H1 (cell line): ENCODE measurements around the gene FRMD3. TPM values are rescaled to one million over a fixed set of nuclear protein-coding genes. Genes with fewer than 3 reads are reported as not detected.

ENCODE experiments used
- CTCF ChIA-PET: fragments of 300-600 bp; sonication (Branson Sonifier 250); formaldehyde crosslinking; loops from one replicate; lab custom pipeline; 2021; ENCODE audit not compliant: partially characterized antibody; lab: Charles Lee
- POLR2A ChIA-PET: fragments of 300-600 bp; sonication (Branson Sonifier 250); formaldehyde crosslinking; loops from one replicate; lab custom pipeline; 2021; ENCODE audit warnings: inconsistent platforms; ENCODE audit not compliant: partially characterized antibody; lab: Charles Lee
- DNase-seq, 2 experiments: peaks; one replicate each; pipeline versions ENCODE4 v3.0.0 to v3.0.0-alpha.2; 2010 to 2022; ENCODE audit warnings: low spot score in 2 of 2, low read depth in 1 of 2, mixed read lengths in 1 of 2
- FAIRE-seq: peaks from 2 replicates; lab custom pipeline; 2011; peaks lifted over from hg19 to GRCh38; lab: Jason Lieb, UNC
- H2AFZ ChIP-seq: 2 replicates; pipeline ENCODE4 v1.8.1; 2012; ENCODE audit warnings: low read length, inconsistent platforms
- H2AK5ac ChIP-seq: 2 replicates; pipeline ENCODE4 v1.6.1; 2013; ENCODE audit warnings: low read depth, low read length
- H2BK120ac ChIP-seq: replicated peaks from 2 replicates; pipeline ENCODE3; 2013; ENCODE audit warnings: low read depth, low read length, inconsistent platforms
- H2BK12ac ChIP-seq: 2 replicates; pipeline ENCODE4 v1.6.1; 2013; ENCODE audit warnings: low read depth, low read length
- H2BK15ac ChIP-seq: 2 replicates; pipeline ENCODE4 v1.6.1; 2013; ENCODE audit warnings: low read length
- H2BK20ac ChIP-seq: 2 replicates; pipeline ENCODE4 v1.6.1; 2013; ENCODE audit warnings: low read length
- H2BK5ac ChIP-seq: 2 replicates; pipeline ENCODE4 v1.6.1; 2013; ENCODE audit warnings: low read depth, low read length
- H3K14ac ChIP-seq: 2 replicates; pipeline ENCODE4 v1.6.1; 2013; ENCODE audit warnings: inconsistent platforms; ENCODE audit not compliant: insufficient read length
- H3K18ac ChIP-seq: 2 replicates; pipeline ENCODE4 v1.6.1; 2013; ENCODE audit warnings: low read length; ENCODE audit errors: extremely low read depth
- H3K23ac ChIP-seq: 2 replicates; pipeline ENCODE4 v1.6.1; 2013; ENCODE audit warnings: inconsistent platforms; ENCODE audit not compliant: insufficient read length
- H3K23me2 ChIP-seq: 2 replicates; pipeline ENCODE4 v1.6.1; 2013; ENCODE audit warnings: low read depth, low read length
- H3K27ac ChIP-seq: 2 replicates; pipeline ENCODE4 v1.6.1; 2011; ENCODE audit warnings: low read depth, low read length, inconsistent platforms
- H3K27me3 ChIP-seq, 4 experiments: replicated peaks in 1 of 4; 1 replicate in 1 of 4; 2 replicates in 3 of 4; pipeline versions ENCODE4 v1.6.1 to v1.8.1; 2011 to 2013; ENCODE audit warnings: low read length in 3 of 4, mild to moderate bottlenecking in 3 of 4, inconsistent platforms in 2 of 4, mixed read lengths in 2 of 4, moderate library complexity in 1 of 4; ENCODE audit not compliant: control insufficient read depth in 3 of 4, insufficient read depth in 3 of 4; ENCODE audit errors: extremely low read depth in 1 of 4
- H3K36me3 ChIP-seq, 4 experiments: 2 replicates each; pipeline versions ENCODE4 v1.6.1 to v1.8.1; 2011 to 2013; ENCODE audit warnings: mild to moderate bottlenecking in 4 of 4, low read length in 3 of 4, moderate library complexity in 2 of 4, control low read depth in 1 of 4, inconsistent platforms in 1 of 4; ENCODE audit not compliant: insufficient read depth in 4 of 4, control insufficient read depth in 2 of 4
- H3K4ac ChIP-seq: replicated peaks from 2 replicates; pipeline ENCODE3; 2013; ENCODE audit warnings: low read length, low read depth, mixed read lengths, inconsistent platforms; ENCODE audit not compliant: insufficient read length
- H3K4me1 ChIP-seq, 4 experiments: replicated peaks in 1 of 4; 1 replicate in 1 of 4; 2 replicates in 3 of 4; pipeline versions ENCODE4 v1.6.1 to v1.8.1; 2011 to 2013; ENCODE audit warnings: low read length in 3 of 4, inconsistent platforms in 2 of 4, mixed read lengths in 1 of 4; ENCODE audit not compliant: insufficient read depth in 4 of 4, control insufficient read depth in 3 of 4
- H3K4me2 ChIP-seq, 2 experiments: 2 replicates each; pipeline versions ENCODE4 v1.6.1 to v1.8.1; 2011 to 2013; ENCODE audit warnings: low read depth in 2 of 2, low read length in 2 of 2, control low read depth in 1 of 2, inconsistent platforms in 1 of 2, mild to moderate bottlenecking in 1 of 2; ENCODE audit not compliant: insufficient read depth in 1 of 2
- H3K4me3 ChIP-seq, 4 experiments: fragments of 200-600, 300-600 bp in 1 of 4; sonication (generic), shearing (Covaris generic), sonication (Bioruptor Twin) in 1 of 4; 2 replicates each; pipeline versions ENCODE4 v1.5.1 to v1.8.1; 2011 to 2016; ENCODE audit warnings: low read length in 4 of 4, low read depth in 3 of 4, control low read depth in 2 of 4, inconsistent platforms in 2 of 4, mild to moderate bottlenecking in 2 of 4, mixed read lengths in 1 of 4, moderate library complexity in 1 of 4; ENCODE audit not compliant: insufficient read depth in 2 of 4; ENCODE audit errors: extremely low read depth in 1 of 4
- H3K56ac ChIP-seq: replicated peaks from 2 replicates; pipeline ENCODE3; 2013; ENCODE audit warnings: low read depth, mild to moderate bottlenecking, mixed read lengths, low read length, inconsistent platforms; ENCODE audit not compliant: insufficient read length
- H3K79me1 ChIP-seq: 2 replicates; pipeline ENCODE4 v1.6.1; 2013; ENCODE audit warnings: low read depth, low read length, control low read depth
- H3K79me2 ChIP-seq, 2 experiments: 2 replicates each; pipeline versions ENCODE4 v1.6.1 to v1.8.1; 2012 to 2013; ENCODE audit warnings: low read length in 2 of 2, mild to moderate bottlenecking in 2 of 2, inconsistent platforms in 1 of 2; ENCODE audit not compliant: insufficient read depth in 2 of 2, control insufficient read depth in 1 of 2
- H3K9ac ChIP-seq, 4 experiments: replicated peaks in 1 of 4; 1 replicate in 1 of 4; 2 replicates in 3 of 4; pipeline versions ENCODE4 v1.6.1 to v1.8.1; 2011 to 2013; ENCODE audit warnings: low read depth in 3 of 4, low read length in 3 of 4, control low read depth in 2 of 4, mild to moderate bottlenecking in 2 of 4, moderate library complexity in 2 of 4, inconsistent platforms in 1 of 4; ENCODE audit errors: extremely low read depth in 1 of 4
- H3K9me3 ChIP-seq, 2 experiments: 2 replicates each; pipeline versions ENCODE4 v1.6.1 to v1.8.1; 2012 to 2013; ENCODE audit warnings: mild to moderate bottlenecking in 2 of 2, moderate library complexity in 2 of 2, control low read depth in 1 of 2, inconsistent platforms in 1 of 2, low read depth in 1 of 2, low read length in 1 of 2, mixed read lengths in 1 of 2; ENCODE audit not compliant: insufficient read depth in 2 of 2
- H4K20me1 ChIP-seq, 2 experiments: replicated peaks in 1 of 2; 2 replicates each; pipeline versions ENCODE3 to v1.8.1; 2011 to 2013; ENCODE audit warnings: inconsistent platforms in 2 of 2, low read length in 2 of 2, mild to moderate bottlenecking in 1 of 2; ENCODE audit not compliant: insufficient read depth in 2 of 2, control insufficient read depth in 1 of 2
- H4K5ac ChIP-seq: 2 replicates; pipeline ENCODE4 v1.6.1; 2013; ENCODE audit warnings: low read length, low read depth, mixed read lengths, inconsistent platforms; ENCODE audit not compliant: insufficient read length
- H4K8ac ChIP-seq: 2 replicates; pipeline ENCODE4 v1.8.0; 2013; ENCODE audit warnings: mild to moderate bottlenecking, moderate library complexity, low read length, inconsistent platforms; ENCODE audit not compliant: insufficient read depth; ENCODE audit errors: extremely low read depth
- H4K91ac ChIP-seq: replicated peaks from 2 replicates; pipeline ENCODE3; 2013; ENCODE audit warnings: low read length, mixed read lengths, inconsistent platforms; ENCODE audit not compliant: insufficient read length
- CTCF ChIP-seq, 3 experiments: IDR thresholded peaks; 1 replicate in 2 of 3; 2 replicates in 1 of 3; pipeline versions ENCODE4 v1.5.1 to v1.6.1; 2011; ENCODE audit warnings: low read length in 3 of 3, mild to moderate bottlenecking in 3 of 3, inconsistent platforms in 2 of 3, low read depth in 1 of 3, moderate library complexity in 1 of 3; ENCODE audit not compliant: insufficient read depth in 1 of 3; ENCODE audit errors: control extremely low read depth in 1 of 3
- RAD21 ChIP-seq, 2 experiments: IDR thresholded peaks in 1 of 2; conservative IDR thresholded peaks in 1 of 2; 2 replicates each; pipeline ENCODE4 v1.6.1; 2011; ENCODE audit warnings: low read depth in 2 of 2, low read length in 2 of 2, improper control_type of control experiment in 1 of 2, inconsistent platforms in 1 of 2, mild to moderate bottlenecking in 1 of 2, moderate library complexity in 1 of 2
- SIRT6 ChIP-seq: IDR thresholded peaks from one replicate; pipeline ENCODE4 v1.7.1; 2012; ENCODE audit warnings: low read length, inconsistent platforms
- SIX5 ChIP-seq: IDR thresholded peaks from 2 replicates; pipeline ENCODE4 v1.6.1; 2011; ENCODE audit warnings: mild to moderate bottlenecking, low read depth, low read length
- TEAD4 ChIP-seq: IDR thresholded peaks from 2 replicates; pipeline ENCODE4 v1.6.1; 2012; ENCODE audit warnings: low read depth, low read length, inconsistent platforms, mixed read lengths
- WGBS, 2 experiments: shearing (Covaris generic) in 1 of 2; methylation state at CpG; one replicate each; pipeline versions ENCODE4 v1.1.6 to v1.1.7; 2013 to 2015; ENCODE audit warnings: low lambda C conversion rate in 2 of 2, mixed read lengths in 2 of 2, inconsistent platforms in 1 of 2, low coverage in 1 of 2, missing lambda C conversion rate in 1 of 2; ENCODE audit not compliant: insufficient replicate concordance in 2 of 2, insufficient coverage in 1 of 2, insufficient read length in 1 of 2; ENCODE audit errors: extremely low coverage in 1 of 2, missing lambda C conversion rate in 1 of 2; 5-methylcytosine and 5-hydroxymethylcytosine counted together
- polyA plus RNA-seq, 7 experiments: library from polyadenylated mRNA; depleted of rRNA in 3 of 7; stranded (reverse) in 5 of 7; unstranded in 2 of 7; fragments of >200 nt in 5 of 7; fragments of 200-250 nt in 2 of 7; gene quantifications; 1 replicate in 5 of 7; 2 replicates in 1 of 7; 4 replicates in 1 of 7; pipeline versions ENCODE4 v1.2.1 to v1.2.3, GENCODE V29; 2011 to 2013; ENCODE audit warnings: missing spikeins in 2 of 7, mixed read lengths in 2 of 7
- total RNA-seq: library from RNA; stranded (reverse); fragmentation: NEBNext Ultra II Directional; extraction: Animal tissue kit (Norgen Biotek cat#: 25700); gene quantifications from 2 replicates; pipeline ENCODE4 v1.2.1, GENCODE V29; 2021

Gene FRMD3
- total and polyA plus RNA-seq, 2 of the 8 experiments (the other 6 are each of a cell fraction or from before 2014, with no cell fraction given): 0.15 to 1.4 TPM

DNA sequence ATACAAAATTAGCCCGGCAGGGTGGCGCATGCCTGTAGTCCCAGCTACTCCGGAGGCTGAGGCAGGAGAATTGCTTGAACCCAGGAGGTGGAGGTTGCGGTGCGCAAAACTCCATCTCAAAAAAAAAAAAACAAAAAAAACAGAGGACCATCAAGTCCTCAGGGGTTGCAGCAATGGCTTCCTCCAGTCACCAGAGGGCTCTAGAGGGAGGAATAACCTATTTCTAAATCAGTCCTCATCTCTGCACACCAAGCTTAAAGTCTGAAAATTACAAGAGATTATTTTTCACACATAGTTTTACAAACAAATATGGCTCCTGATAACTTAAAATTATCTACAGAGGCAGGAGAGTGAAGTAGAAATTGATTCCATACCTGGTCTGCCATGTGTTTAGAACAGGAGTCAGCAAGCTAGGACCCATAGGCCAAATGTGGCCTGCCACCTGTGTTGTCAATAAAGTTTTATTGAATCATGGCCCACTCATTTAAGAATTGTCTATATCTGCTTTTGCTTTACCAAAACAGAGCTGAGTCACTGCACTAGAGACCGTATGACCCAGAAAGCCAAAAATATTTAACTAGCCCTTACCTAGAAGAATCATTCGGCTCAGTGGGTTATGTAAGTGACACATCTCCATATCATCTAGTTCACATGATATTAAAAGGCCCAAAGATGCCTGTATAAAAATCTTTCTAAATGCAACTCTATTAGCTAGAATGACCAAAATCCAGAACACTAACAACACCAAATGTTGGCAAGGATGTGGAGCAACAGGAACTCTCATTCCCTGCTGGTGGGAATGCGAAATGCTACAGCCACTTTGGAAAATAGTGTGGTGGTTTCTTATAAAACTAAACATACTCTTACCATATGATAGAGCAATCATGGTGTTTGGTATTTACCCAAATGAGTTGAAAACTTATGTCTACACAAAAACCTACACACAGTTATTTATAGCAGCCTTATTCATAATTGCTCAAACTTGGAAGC, 207.7 kb downstream of the FRMD3 start:
- H3K9ac ChIP-seq: no peak overlapping the region
- no peaks in the 10 kb centered on the region for H3K79me2 ChIP-seq
- no peak for DNase-seq
- no peak overlapping the region for H3K56ac ChIP-seq
- H3K4me1 ChIP-seq: no peaks in the 10 kb centered on the region
- H3K36me3 ChIP-seq: no peaks in the 10 kb centered on the region
- no peaks in the 10 kb centered on the region for H3K79me1 ChIP-seq
- no peak overlapping the region for H3K4me2 ChIP-seq
- no peak overlapping the region for H2AFZ ChIP-seq
- no peak overlapping the region for H3K4ac ChIP-seq
- H4K91ac ChIP-seq: no peak overlapping the region
- no peak overlapping the region for H2BK120ac ChIP-seq
- H2BK15ac ChIP-seq: no peak overlapping the region
- ChIA-PET POLR2A (interaction anchor here (0.7 kb wide), 1 partner anchor 10 kb away, joined by 3 read pairs; no protein-coding TSS in a partner anchor), CTCF (interaction anchor here (0.6 to 12.2 kb wide), 25 partner anchors 8 to 616 kb away, joined by 3 to 262 read pairs (median 4); partner anchors contain the start of gene FRMD3)
- no peak overlapping the region for H4K8ac ChIP-seq
- no peak overlapping the region for H2AK5ac ChIP-seq
- no peaks in the 10 kb centered on the region for H3K27me3 ChIP-seq
- no peak overlapping the region for H4K5ac ChIP-seq
- H3K4me3 ChIP-seq: no peak overlapping the region
- no peak overlapping the region for H2BK20ac ChIP-seq
- no peak for FAIRE-seq
- H4K20me1 ChIP-seq: no peaks in the 10 kb centered on the region
- TF ChIP-seq RAD21 (IDR thresholded peaks at IDR 0.05 in 1 of 2, conservative IDR thresholded peaks at IDR 0.05 in 1 of 2; ENCODE audit: low read depth in 2 of 2, low read length in 2 of 2) (peak; percentile 14 to 15; a peak in 3 of 4 replicates), TEAD4 (peak; percentile 55; the same call in 1 of the 2 replicates), CTCF (IDR thresholded peaks at IDR 0.05; ENCODE audit: control extremely low read depth in 1 of 3, insufficient read depth in 1 of 3, low read depth in 1 of 3, low read length in 3 of 3) (peak in 2 of 3 experiments; percentile 9 to 19; a peak in 1 of 4 replicates), SIRT6 (no peak), SIX5 (no peak)
- H2BK12ac ChIP-seq: no peak overlapping the region
- no peak overlapping the region for H3K27ac ChIP-seq
- H3K18ac ChIP-seq: no peak overlapping the region
- no peak overlapping the region for H3K14ac ChIP-seq
- H2BK5ac ChIP-seq: no peak overlapping the region
- H3K9me3 ChIP-seq: 0 out of 4 replicates have a peak, but pooled peaks cover 0 to 2% of the 10 kb centered on the region in 2 experiments
- 89% methylated on average over 8 of the region's 8 CpGs; no CpG with 5 or more reads in 1 of the 2 experiments for WGBS, 2 experiments
- no peak overlapping the region for H3K23ac ChIP-seq
- H3K23me2 ChIP-seq: peaks cover 2% of the 10 kb centered on the region; the same call in 1 of the 2 replicates
